HG02943 (cell line): Measurements from ENCODE around the gene CTSW.

Experiments used
- ATAC-seq: cut with Tn5 transposase; IDR thresholded peaks from one replicate; pipeline ENCODE4 v1.9.1; 2021; ENCODE audit warnings: mild to moderate bottlenecking, low read depth, moderate library complexity; ENCODE audit not compliant: unreplicated experiment

CTSW gene

DNA sequence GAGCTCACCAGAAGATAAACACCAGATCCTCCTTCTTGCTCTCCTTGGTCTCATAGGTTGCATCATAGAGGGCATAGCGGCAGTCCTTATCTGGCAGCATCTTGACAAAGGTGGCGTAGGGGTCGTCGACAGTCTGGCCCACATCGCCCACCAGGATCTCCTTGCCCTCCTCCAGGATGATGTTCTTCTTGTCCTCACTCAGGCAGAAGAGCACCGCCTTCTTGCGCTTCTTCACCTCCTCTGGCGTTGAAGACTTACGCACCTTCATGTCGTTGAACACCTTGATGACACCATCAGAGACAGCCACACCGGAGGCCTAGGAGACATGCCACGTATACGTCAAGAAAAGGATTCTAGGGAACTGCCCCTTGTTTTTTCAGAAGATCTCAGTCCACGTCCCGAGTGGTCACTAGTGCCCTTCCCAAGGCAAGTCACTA, 23.7 kb upstream of the CTSW start:
- no peak for ATAC-seq

DNA sequence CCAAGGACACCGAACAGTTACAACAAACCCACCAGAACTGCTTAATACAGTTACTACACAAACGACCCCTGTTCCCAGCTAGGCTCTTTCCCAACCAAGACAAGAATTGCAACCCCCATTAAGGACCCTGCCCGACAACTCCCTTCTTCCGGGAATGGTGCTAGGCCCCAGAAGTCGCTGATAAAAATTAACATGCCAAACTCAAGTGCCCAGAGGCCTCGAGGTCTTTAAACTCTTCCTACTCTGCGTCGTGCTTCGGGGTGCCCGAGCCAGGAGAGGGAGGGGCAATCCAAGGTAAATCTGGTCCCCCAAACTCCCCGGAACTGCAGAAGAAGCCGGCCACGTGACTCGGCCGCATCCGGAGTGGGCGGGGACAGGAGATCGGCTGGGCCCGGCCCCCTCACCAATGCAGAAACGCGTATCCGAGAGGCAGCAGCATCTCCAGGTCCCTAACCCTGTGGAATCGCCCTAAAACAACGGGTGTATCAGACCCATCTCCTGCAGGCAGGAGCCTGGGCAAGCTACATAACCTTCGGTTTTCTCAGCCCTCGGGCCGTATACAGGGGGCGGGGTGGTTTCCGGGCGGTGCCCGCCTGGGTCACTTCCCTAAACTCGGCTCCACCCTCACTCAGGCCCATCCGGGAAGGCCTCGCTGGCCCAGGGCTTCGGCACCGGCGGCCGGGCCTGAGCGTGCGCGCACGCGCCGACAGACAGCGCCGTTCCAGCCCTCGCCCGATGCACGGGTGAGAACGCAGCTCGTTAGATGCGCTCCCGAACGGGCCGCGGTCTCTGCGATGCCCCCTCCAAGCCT, 22.7 kb upstream of the CTSW start:
- ATAC-seq: no peak

- no peak for ATAC-seq
Observed at GRCh38 chr11:65857500-65857852, 22.2 kb upstream of the CTSW start.

- peak; percentile 45 for ATAC-seq
Observed at GRCh38 chr11:65857853-65858680, 21.6 kb upstream of the CTSW start, which contains the start of gene CFL1. CFL1 (minus strand) TSS chr11:65858180; CDS start chr11:65858099, 81 bp downstream.

GRCh38 chr11:65858681-65859087, 21.0 kb upstream of the CTSW start:
- no peak for ATAC-seq

DNA sequence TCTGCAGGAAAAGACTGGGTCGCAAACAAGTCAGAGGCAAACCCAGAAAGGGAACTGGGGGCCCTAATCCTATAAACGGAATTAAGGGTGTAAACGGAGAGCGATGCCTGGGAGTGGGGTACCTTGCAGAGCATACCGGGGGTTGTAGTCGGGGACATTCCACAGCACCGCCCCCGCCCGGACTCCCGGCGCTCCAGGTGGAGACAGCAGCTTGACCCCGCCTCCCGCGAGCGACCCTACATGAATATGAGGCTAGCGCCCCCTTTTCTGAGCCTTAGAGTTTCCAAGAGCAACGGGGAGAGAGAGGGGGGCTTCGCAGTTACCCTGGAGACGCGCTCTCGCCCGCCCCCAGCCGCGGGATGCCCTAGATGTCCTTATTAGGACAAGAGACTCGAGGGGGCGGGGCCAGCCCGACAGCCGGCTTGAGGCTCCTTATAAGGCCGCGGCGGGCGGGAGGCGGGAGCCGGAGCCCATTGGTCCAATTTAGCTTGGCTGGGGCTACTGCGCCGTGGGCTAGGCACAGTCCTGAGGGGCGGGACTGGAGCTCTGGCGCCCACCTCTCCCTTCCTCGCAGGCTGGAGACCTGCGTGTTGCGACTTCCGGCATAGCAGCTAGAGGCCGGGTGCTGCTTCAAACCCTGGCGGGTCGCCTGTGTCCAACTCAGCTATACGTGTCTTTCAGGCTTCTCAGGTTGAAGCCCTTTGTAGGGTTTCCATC, 20.4 kb upstream of the CTSW start:
- peak; percentile 52 for ATAC-seq

- ATAC-seq: no peak
Observed at GRCh38 chr11:65859812-65860277, 19.8 kb upstream of the CTSW start.

DNA sequence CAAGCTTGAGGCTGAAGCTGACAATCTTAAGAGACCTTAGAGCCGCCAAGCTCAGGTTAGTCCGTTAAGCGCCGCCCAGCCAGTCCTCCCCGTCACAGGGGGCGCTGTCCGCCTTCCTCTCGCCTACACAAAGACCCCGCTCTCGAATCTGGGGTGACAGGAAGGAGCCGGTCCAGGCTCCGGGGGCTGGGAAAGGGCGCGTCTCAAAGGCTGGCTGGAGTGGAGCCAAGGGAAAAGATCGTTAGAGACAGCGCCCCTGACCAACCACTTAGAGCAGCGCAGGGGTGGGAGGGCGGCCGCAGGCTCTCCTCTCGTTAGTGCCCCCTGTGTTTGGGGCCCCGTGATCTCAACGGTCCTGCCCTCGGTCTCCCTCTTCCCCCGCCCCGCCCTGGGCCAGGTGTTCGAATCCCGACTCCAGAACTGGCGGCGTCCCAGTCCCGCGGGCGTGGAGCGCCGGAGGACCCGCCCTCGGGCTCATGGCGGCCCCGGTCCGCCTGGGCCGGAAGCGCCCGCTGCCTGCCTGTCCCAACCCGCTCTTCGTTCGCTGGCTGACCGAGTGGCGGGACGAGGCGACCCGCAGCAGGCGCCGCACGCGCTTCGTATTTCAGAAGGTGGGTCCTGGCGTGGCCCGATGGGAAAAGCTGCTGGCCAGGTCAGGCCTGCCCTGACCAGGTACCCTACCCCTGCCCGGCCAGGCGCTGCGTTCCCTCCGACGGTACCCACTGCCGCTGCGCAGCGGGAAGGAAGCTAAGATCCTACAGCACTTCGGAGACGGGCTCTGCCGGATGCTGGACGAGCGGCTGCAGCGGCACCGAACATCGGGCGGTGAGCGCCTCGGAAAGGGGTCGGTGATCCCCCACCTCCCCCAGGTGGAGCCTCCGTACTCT, 19.1 kb upstream of the CTSW start, which contains the start of gene MUS81:
MUS81 (plus strand) TSS at position 156 of the 887 bp plus-strand sequence; CDS start at position 477, 321 bp downstream.
- peak; percentile 28 for ATAC-seq

DNA sequence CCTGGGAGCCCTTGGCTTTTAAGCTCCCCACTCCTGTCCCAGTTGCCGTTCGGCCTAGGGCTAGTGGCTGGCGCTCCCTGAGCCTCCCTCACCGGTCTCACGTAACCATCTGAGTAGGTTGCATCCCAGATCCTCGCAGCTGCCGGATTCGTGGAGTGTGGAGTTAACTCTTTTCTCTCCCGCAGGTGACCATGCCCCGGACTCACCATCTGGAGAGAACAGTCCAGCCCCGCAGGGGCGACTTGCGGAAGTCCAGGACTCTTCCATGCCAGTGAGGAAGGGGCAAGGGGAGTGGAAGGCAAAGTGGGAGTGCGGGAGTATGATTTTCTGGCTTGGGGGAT, 18.5 kb upstream of the CTSW start:
- ATAC-seq: no peak

- no peak for ATAC-seq
Observed at GRCh38 chr11:65861533-65862183, 18.0 kb upstream of the CTSW start.

DNA sequence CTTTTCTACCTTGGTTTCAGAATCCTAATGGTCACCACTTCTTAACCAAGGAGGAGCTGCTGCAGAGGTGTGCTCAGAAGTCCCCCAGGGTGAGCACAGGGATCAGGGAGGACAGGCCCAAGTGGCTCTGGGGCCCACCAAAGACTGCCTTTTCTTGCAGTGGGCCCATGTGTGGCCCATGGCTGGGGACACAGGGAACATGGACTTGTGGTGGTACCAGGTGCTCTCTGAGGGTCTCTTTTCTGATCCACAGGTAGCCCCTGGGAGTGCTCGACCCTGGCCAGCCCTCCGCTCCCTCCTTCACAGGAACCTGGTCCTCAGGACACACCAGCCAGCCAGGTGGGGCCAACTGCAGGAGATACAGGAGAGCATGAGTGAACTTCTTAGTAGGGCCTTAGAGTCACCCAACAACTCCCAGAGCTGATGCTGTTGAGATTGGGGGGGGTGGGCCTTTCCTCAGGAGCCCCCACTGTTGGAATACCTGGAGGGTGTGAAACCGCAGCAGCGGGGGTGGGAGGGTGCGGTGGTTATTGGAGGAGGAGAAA, 17.4 kb upstream of the CTSW start:
- no peak for ATAC-seq

- ATAC-seq: no peak
Observed at GRCh38 chr11:65862941-65863888, 16.4 kb upstream of the CTSW start.

DNA sequence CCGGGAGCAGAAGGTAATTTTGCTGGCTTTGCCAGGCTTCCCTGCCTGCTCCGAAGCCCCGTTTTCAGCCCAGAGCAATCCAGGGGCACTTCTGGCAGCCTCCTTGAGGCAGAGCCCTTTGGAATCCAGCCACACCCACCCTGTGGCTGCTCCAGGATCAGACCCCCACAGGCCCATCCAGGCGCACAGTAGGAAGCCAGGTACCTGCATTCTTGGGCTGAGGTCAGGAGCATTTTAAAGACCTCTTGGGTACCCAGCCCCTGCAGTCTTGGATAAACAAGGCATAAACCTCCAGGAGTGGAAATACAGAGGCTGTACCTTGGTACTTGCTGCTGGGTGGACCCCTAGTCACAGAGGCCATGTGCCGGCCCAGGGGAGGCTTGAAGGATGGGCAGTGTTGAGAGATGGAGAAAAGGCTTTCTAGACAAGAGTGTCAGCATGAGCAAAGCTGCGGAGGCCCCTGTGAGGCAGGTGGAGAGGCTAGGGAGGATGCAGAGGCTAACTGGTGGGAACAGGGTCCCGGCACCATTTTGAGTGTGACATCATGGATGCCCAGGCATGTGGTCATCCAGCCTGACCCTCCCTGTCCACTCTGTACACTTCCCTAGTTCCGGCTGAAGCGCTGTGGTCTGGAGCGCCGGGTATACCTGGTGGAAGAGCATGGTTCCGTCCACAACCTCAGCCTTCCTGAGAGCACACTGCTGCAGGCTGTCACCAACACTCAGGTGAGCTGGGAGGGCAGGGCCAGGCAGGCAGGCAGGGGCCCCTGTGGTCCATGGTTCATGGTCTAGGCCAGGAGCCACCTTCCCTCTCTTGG, 15.5 kb upstream of the CTSW start:
- no peak for ATAC-seq

- no peak for ATAC-seq
Observed at GRCh38 chr11:65864706-65865471, 14.7 kb upstream of the CTSW start.

DNA sequence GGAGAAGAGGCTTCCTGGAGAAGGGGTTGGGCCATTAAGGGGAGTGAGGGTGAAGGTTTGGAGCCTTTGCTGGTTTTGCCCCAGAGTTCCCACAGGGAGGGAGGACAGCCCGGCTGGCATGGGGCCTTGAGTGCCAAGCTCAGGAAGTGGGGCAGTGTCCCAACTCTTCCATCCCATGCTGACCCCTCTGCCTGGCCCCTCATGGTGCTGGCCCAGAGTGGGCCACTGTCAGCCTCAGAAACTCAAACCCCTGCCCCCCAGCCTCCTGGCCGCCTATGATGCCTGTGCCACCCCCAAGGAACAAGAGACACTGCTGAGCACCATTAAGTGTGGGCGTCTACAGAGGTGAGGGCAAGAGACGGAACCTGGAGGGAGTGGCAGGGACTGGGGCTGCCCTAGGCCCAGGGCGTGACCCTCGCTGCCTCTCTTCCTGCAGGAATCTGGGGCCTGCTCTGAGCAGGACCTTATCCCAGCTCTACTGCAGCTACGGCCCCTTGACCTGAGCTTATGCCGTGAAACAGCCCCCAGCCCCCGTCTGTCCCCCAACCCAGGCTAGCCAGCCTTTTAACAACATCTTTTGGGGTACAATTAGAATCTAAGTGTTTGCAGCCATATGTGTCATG, 14.0 kb upstream of the CTSW start:
- no peak for ATAC-seq
